ENCODE data around the gene AMPD3.
A peak's percentile ranks its signal among the peaks of the same experiment; 100 is the strongest.
"Not testable (repeated sequence)": the region's sequence is repeated elsewhere in the genome, so short reads cannot be mapped to it uniquely, and the experiment has no call there.

Gene AMPD3

GRCh38 chr11:10454878-10455631 lies at the start of gene AMPD3:
Gene AMPD3 (plus strand): TSS chr11:10455264. CDS start chr11:10461520, 6,256 bp downstream.
- peak; percentile 93 for DNase-seq (ENCODE audit: low spot score)

- peak; percentile 73 for DNase-seq (ENCODE audit: low spot score)
Observed at GRCh38 chr11:10405865-10406592, 49.0 kb upstream of the AMPD3 start.

- peak; percentile 45 for DNase-seq (ENCODE audit: low spot score)
Observed at GRCh38 chr11:10407055-10407454, 48.0 kb upstream of the AMPD3 start.

GRCh38 chr11:10407749-10408685 lies 47.0 kb upstream of the AMPD3 start:
- DNase-seq (ENCODE audit: low spot score) = no peak

- DNase-seq (ENCODE audit: low spot score) = no peak
Observed at GRCh38 chr11:10409207-10409661, 45.8 kb upstream of the AMPD3 start.

GRCh38 chr11:10410106-10410843 lies 44.8 kb upstream of the AMPD3 start:
- DNase-seq (ENCODE audit: low spot score) = no peak

- no peak for DNase-seq (ENCODE audit: low spot score)
Observed at GRCh38 chr11:10410844-10411200, 44.2 kb upstream of the AMPD3 start.

GRCh38 chr11:10412266-10412665 lies 42.8 kb upstream of the AMPD3 start:
- DNase-seq (ENCODE audit: low spot score) = no peak

- no peak for DNase-seq (ENCODE audit: low spot score)
Observed at GRCh38 chr11:10413268-10413667, 41.8 kb upstream of the AMPD3 start.

- DNase-seq (ENCODE audit: low spot score) = no peak
Observed at GRCh38 chr11:10414181-10414580, 40.9 kb upstream of the AMPD3 start.

- DNase-seq (ENCODE audit: low spot score) = no peak
Observed at GRCh38 chr11:10414659-10415058, 40.4 kb upstream of the AMPD3 start.

GRCh38 chr11:10415817-10416392 lies 39.2 kb upstream of the AMPD3 start:
- DNase-seq (ENCODE audit: low spot score) = no peak

- no peak for DNase-seq (ENCODE audit: low spot score)
Observed at GRCh38 chr11:10418259-10418949, 36.7 kb upstream of the AMPD3 start.

- DNase-seq (ENCODE audit: low spot score) = no peak
Observed at GRCh38 chr11:10418950-10419310, 36.1 kb upstream of the AMPD3 start.

- no peak for DNase-seq (ENCODE audit: low spot score)
Observed at GRCh38 chr11:10426475-10426874, 28.6 kb upstream of the AMPD3 start.

GRCh38 chr11:10428453-10428852 lies 26.6 kb upstream of the AMPD3 start:
- no peak for DNase-seq (ENCODE audit: low spot score)

GRCh38 chr11:10429526-10429925 lies 25.5 kb upstream of the AMPD3 start:
- no peak for DNase-seq (ENCODE audit: low spot score)

GRCh38 chr11:10432493-10432892 lies 22.6 kb upstream of the AMPD3 start:
- no peak for DNase-seq (ENCODE audit: low spot score)

GRCh38 chr11:10432971-10433370 lies 22.1 kb upstream of the AMPD3 start:
- DNase-seq (ENCODE audit: low spot score) = no peak

- no peak for DNase-seq (ENCODE audit: low spot score)
Observed at GRCh38 chr11:10436224-10436623, 18.8 kb upstream of the AMPD3 start.

- DNase-seq (ENCODE audit: low spot score) = not testable (repeated sequence)
Observed at GRCh38 chr11:10436683-10437082, 18.4 kb upstream of the AMPD3 start.
